Epithelial cell of esophagus (primary cell): ENCODE results near the gene SPAG9.
"Not testable (repeated sequence)": the region's sequence is repeated elsewhere in the genome, so short reads cannot be mapped to it uniquely, and the experiment has no call there.

Source experiments
- DNase-seq: peaks from one replicate; pipeline ENCODE4 v3.0.0; 2010; ENCODE audit warnings: low read depth
- H3K4me3 ChIP-seq: 2 replicates; pipeline ENCODE4 v1.5.1; 2011; ENCODE audit warnings: mild to moderate bottlenecking, low read length, control low read depth
- CTCF ChIP-seq: IDR thresholded peaks from 2 replicates; pipeline ENCODE4 v1.5.1; 2011; ENCODE audit warnings: low read depth, mild to moderate bottlenecking, low read length, control low read depth, inconsistent platforms; ENCODE audit not compliant: insufficient read depth; ENCODE audit errors: missing control alignments

Gene SPAG9

GRCh38 chr17:51119415-51120356, 982 bp downstream of the SPAG9 start:
- TF ChIP-seq CTCF = peak; percentile 33
- H3K4me3 ChIP-seq = peak overlapping the region; percentile 90
- DNase-seq = peak; percentile 46

- peak overlapping the region; percentile 90 for H3K4me3 ChIP-seq
- no peak for TF ChIP-seq CTCF
- peak; percentile 16 for DNase-seq
Measured at GRCh38 chr17:51118330-51119195, 2.1 kb downstream of the SPAG9 start.

- no peak for DNase-seq
- no peak overlapping the region for H3K4me3 ChIP-seq
- no peak for TF ChIP-seq CTCF
Measured at GRCh38 chr17:51115179-51115578, 5.5 kb downstream of the SPAG9 start.

- H3K4me3 ChIP-seq, DNase-seq: not testable (repeated sequence)
Measured at GRCh38 chr17:51112303-51113222, 8.1 kb downstream of the SPAG9 start.

GRCh38 chr17:51107778-51108177, 12.9 kb downstream of the SPAG9 start:
- no peak for TF ChIP-seq CTCF
- DNase-seq = no peak
- no peak overlapping the region for H3K4me3 ChIP-seq

GRCh38 chr17:51103451-51103850, 17.2 kb downstream of the SPAG9 start:
- no peak for DNase-seq
- TF ChIP-seq CTCF = no peak
- no peak overlapping the region for H3K4me3 ChIP-seq
